ENCODE results near the gene TUBB. TPM values are rescaled to one million over a fixed set of nuclear protein-coding genes. Genes with fewer than 3 reads are reported as not detected.

Gene TUBB
- total RNA-seq, 1 experiment from 2014 or later = 886 TPM

- H3K36me3 ChIP-seq (ENCODE audit: control insufficient read depth in 1 of 2, insufficient read depth in 2 of 2, low read length in 2 of 2) = no peaks in the 10 kb centered on the region
- TF ChIP-seq, protein P1, sequence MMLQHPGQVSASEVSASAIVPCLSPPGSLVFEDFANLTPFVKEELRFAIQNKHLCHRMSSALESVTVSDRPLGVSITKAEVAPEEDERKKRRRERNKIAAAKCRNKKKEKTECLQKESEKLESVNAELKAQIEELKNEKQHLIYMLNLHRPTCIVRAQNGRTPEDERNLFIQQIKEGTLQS (IDR thresholded peaks at IDR 0.05) = no peak
- no peak for TF ChIP-seq ZNF274 (IDR thresholded peaks at IDR 0.05; ENCODE audit: low read depth, low read length)
- no peak for TF ChIP-seq FOSL1 (IDR thresholded peaks at IDR 0.05; ENCODE audit: low read depth)
- peak; percentile 85 for TF ChIP-seq POLR2AphosphoS5 (IDR thresholded peaks at IDR 0.05; ENCODE audit: low read depth, low read length)
- no peak for TF ChIP-seq ZFX (IDR thresholded peaks at IDR 0.05)
- TF ChIP-seq YY1 (IDR thresholded peaks at IDR 0.05; ENCODE audit: extremely low read depth, insufficient replicate concordance, low read depth, low read length) = peak; percentile 10
- TF ChIP-seq POLR2A (IDR thresholded peaks at IDR 0.05; ENCODE audit: borderline replicate concordance, extremely low read depth, insufficient read depth, insufficient read length) = peak; percentile 57
- TF ChIP-seq JUND (IDR thresholded peaks at IDR 0.05) = no peak
- peak within 1 kb of the TSS; percentile 67 for H3K9ac ChIP-seq (ENCODE audit: low read length)
- ChIA-PET RAD21 (ENCODE audit: low non-redundant PET in 1 of 2, low total read pairs in 2 of 2, uncharacterized antibody in 2 of 2, unreplicated experiment in 2 of 2) (interaction anchor here in 1 of 2 experiments (1.6 kb wide), 1 partner anchor 27 kb away, joined by 4 read pairs; the partner anchor contains the start of gene MDC1), CTCF (interaction anchor here (1.5 kb wide), 1 partner anchor 12 kb away, joined by 9 read pairs; no protein-coding TSS in a partner anchor), POLR2A (interaction anchor here (0.7 to 3.5 kb wide), 6 partner anchors 9 to 40 kb away, joined by 3 to 25 read pairs (median 3); partner anchors contain the start of genes DHX16, MDC1 and TUBB)
- H3K4me2 ChIP-seq (ENCODE audit: low read length) = peak within 1 kb of the TSS; percentile 86
- H3K4me1 ChIP-seq (ENCODE audit: control insufficient read depth in 1 of 2, insufficient read depth in 2 of 2, low read length in 2 of 2) = peaks cover 45 to 64% of the 10 kb centered on the region in 2 experiments
- H3K27me3 ChIP-seq (ENCODE audit: insufficient read depth, low read length) = no peaks in the 10 kb centered on the region
- H3K9me2 ChIP-seq (ENCODE audit: insufficient read depth) = no peaks in the 10 kb centered on the region
- ATAC-seq (peak; percentile 68), DNase-seq (ENCODE audit: low read depth, low spot score) (no peak)
- no peaks in the 10 kb centered on the region for H3K9me3 ChIP-seq (ENCODE audit: control insufficient read depth in 1 of 2, insufficient read depth in 1 of 2, low read depth in 1 of 2, low read length in 2 of 2)
- no TSS peak for BruUV-seq (replicated peaks)
- H3K4me3 ChIP-seq (replicated peaks in 1 of 2; ENCODE audit: low read depth in 1 of 2, low read length in 2 of 2) = peak within 1 kb of the TSS; percentile 58 to 61
- no peak within 1 kb of the TSS for H2AFZ ChIP-seq (ENCODE audit: low read depth, low read length, poor library complexity, severe bottlenecking)
- H3K27ac ChIP-seq (ENCODE audit: low read depth, low read length) = peak within 1 kb of the TSS; percentile 77
- H4K20me1 ChIP-seq (ENCODE audit: insufficient read depth) = no peaks in the 10 kb centered on the region
- H3K79me2 ChIP-seq (ENCODE audit: insufficient read depth, low read length) = peaks cover 9% of the 10 kb centered on the region
- intact Hi-C loops (cut with micrococcal nuclease) = loop anchor here (1.0 kb wide), 1 partner anchor 27 kb away; the partner anchor contains the start of gene MDC1
These were observed 29.5 kb upstream of the TUBB start, which contains the start of gene NRM for GRCh38 chr6:30690403-30691207. TSS of gene NRM (minus strand) at chr6:30690984. CDS start at chr6:30690974, 10 bp downstream.

All from HCT116 (cell line).